ENCODE measurements around the gene SDK2.

GRCh38 chr17:73291260-73291801, 352.9 kb downstream of the SDK2 start:
- no peak for TF ChIP-seq CTCF (IDR thresholded peaks at IDR 0.05; ENCODE audit: low read depth, low read length, poor library complexity, severe bottlenecking)
- TF ChIP-seq EZH2phosphoT487 (IDR thresholded peaks at IDR 0.05; ENCODE audit: borderline replicate concordance, low read length), result no peak

Data from DOHH2 (cell line).